ENCODE results near the gene PRRC1.
"Not testable (repeated sequence)": the region's sequence is repeated elsewhere in the genome, so short reads cannot be mapped to it uniquely, and the experiment has no call there.

PRRC1 gene

GRCh38 chr5:127517480-127518318 lies at the start of gene PRRC1:
Gene PRRC1 (plus strand): TSS chr5:127517640. CDS start chr5:127523480, 5,840 bp downstream.
- peak; percentile 53 for DNase-seq (ENCODE audit: low read depth)

DNA sequence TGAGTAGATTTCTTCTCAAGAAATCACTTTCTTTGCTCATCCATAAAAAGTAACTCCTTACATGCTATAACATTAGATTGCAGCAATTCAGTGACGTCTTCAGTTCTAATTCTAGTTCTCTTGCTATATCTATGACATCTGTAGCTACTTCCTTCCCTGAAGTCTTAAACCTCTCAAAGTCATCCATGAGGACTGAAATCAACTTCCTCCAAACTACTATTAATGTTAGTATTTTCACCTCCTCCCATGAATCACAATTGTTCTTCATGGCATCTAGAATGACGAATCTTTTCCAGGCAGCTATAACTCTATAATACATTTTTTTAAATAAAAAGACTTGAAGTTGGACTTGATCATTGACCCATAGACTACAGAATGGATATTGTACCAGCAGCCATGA lies 46.2 kb upstream of the PRRC1 start:
- DNase-seq (ENCODE audit: low read depth) = no peak

GRCh38 chr5:127472700-127473099 lies 44.7 kb upstream of the PRRC1 start:
- no peak for DNase-seq (ENCODE audit: low read depth)

- no peak for DNase-seq (ENCODE audit: low read depth)
Observed at GRCh38 chr5:127486471-127486870, 31.0 kb upstream of the PRRC1 start.

GRCh38 chr5:127492854-127493738 lies 24.3 kb upstream of the PRRC1 start:
- DNase-seq (ENCODE audit: low read depth) = no peak

- no peak for DNase-seq (ENCODE audit: low read depth)
Observed at GRCh38 chr5:127498548-127498947, 18.9 kb upstream of the PRRC1 start.

GRCh38 chr5:127505905-127506304 lies 11.5 kb upstream of the PRRC1 start:
- DNase-seq (ENCODE audit: low read depth) = no peak

GRCh38 chr5:127506616-127507015 lies 10.8 kb upstream of the PRRC1 start:
- no peak for DNase-seq (ENCODE audit: low read depth)

DNA sequence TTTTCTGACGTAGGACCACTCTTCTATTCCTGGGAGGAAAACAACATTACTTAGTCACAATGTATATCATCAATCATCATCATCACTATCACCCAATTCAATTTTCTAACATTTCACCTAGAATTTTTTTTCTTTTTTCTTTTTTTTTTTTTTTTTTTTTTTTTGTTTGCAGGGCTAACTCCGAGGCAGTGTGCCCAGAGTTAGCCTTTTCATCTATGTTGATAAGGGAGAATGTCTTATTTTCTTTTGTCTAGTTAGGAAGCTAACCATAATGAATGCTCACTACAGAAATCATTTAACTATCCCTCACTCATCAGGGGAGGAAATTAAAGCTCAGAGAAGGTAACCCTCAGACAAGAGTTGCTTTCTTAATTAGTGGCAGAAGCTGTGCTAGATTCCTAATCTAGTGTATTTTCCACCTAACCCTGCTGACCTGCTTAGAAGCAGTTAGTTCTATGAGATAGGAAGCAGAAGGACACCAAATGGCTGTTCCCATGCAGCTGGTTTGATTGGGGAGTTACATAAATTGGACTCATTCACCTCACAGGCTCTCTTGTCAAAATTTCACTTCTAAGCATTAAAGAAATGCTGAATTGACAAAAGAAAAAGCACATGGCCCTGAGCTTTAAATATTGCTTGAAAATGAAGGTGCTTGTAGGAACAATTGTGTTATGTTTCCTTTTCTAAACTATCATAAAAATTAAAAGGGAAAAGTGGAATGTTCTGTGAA lies 8.6 kb upstream of the PRRC1 start:
- no peak for DNase-seq (ENCODE audit: low read depth)

GRCh38 chr5:127513408-127513970 lies 4.0 kb upstream of the PRRC1 start:
- DNase-seq (ENCODE audit: low read depth) = no peak

DNA sequence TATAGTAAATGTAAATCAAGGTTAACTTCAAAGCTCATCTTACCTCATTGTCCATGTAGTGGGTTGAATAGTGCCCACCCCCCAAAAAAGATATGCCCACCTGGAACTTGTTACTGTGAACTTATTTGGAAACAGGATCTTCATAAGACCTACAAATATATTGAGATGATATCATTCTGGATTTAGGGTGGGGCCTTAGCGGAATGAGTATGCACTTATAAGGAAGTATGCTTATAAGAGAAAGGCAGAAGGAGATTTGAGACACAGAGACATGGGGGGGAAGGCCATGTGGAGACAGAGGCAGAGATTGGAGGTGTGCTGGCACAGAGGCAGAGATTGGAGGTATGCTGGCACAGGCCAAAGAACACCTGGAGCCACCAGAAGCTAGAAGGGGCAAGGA lies 2.6 kb upstream of the PRRC1 start:
- DNase-seq (ENCODE audit: low read depth) = no peak

DNA sequence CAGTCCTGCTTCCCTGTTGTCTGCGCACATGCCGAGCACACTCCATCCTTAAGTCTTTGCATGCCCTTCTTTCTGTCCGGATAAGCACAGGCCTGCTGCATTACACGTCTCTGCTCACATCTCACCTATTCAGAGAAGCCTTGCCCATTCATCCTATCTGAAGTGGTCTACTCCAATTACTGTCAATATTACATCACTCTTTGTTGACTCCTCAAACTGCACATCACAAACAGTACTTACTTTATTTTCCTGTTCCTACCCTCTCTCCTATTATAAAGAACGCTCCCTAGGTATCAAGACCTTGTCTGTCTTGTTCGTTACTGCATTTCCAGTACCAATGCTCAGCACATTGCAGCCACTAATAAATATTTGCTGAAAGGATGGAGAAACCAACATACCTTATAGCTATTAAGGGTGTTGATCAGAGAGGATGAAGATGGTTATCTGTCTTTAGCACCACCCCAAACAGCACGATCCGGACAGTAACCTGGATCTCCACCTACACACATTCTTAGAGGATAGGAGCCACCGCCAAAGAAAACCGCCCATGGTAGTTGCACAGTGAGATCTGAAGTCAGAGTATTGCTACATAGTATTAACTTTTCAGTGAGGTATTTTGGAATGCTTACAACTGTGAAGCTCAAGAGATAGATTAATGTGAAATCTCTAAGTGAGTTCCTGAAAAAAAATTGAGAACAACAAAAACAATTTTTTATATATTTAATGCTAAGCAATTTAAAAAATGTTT lies 1.6 kb upstream of the PRRC1 start:
- no peak for DNase-seq (ENCODE audit: low read depth)

DNA sequence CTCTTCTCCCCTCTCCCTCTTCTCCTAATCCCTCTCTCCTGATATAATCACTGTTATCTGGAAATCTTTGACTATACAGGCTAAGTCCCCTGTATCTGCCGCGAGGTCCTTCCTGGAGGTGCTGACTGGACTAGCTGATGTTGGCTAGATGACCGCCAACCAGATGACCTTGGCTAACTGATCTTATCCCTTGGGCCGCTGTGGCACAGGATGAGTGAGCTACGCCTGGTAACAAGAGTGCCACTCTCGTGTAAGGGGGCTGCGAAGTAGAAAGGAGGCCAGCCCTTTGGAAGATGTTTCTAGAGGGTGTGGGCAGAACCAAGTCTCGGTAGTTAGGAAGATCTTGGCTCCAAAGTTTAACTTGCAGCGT lies 345 bp upstream of the PRRC1 start:
- peak; percentile 17 for DNase-seq (ENCODE audit: low read depth)

GRCh38 chr5:127518319-127518621 lies 830 bp downstream of the PRRC1 start:
- no peak for DNase-seq (ENCODE audit: low read depth)

- no peak for DNase-seq (ENCODE audit: low read depth)
Observed at GRCh38 chr5:127519527-127519926, 2.1 kb downstream of the PRRC1 start.

GRCh38 chr5:127521138-127521770 lies 3.8 kb downstream of the PRRC1 start:
- DNase-seq (ENCODE audit: low read depth) = no peak

- no peak for DNase-seq (ENCODE audit: low read depth)
Observed at GRCh38 chr5:127525181-127525580, 7.7 kb downstream of the PRRC1 start.

GRCh38 chr5:127529904-127530682 lies 12.7 kb downstream of the PRRC1 start:
- DNase-seq (ENCODE audit: low read depth) = no peak

DNA sequence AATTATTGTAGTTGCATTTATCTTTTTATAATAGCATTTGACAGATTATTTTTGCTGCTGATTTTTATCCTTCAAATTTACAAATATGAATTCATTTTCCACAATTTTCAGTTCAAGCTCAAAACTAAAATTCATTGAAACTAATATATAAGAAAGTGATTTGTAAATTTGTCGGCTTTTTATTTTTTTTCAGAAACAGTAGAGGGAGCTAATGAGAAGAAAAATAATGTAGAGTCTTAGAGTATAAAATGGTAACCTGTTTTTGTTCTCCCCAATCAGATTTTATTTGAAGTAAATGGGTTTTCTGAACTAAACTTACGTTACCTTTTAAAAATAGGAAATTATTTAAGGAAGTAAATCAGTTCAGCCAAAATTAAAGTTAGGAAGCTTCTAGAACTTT lies 19.2 kb downstream of the PRRC1 start:
- no peak for DNase-seq (ENCODE audit: low read depth)

DNA sequence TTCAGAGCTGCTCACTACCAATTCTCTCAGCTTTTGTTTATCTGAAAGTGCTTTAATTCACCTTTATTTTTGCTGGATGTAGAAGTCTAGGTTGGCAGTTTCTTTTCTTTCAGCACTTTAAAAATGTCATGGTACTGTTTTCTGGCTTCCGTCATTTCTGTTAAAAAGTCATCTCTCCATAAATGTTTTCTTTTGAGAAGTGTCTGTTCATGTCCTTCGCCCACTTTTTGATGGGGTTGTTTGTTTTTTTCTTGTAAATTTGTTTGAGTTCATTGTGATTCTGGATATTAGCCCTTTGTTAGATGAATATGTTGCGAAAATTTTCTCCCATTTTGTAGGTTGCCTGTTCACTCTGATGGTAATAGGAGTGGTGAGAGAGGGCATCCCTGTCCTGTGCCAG lies 23.1 kb downstream of the PRRC1 start:
- not testable (repeated sequence) for DNase-seq (ENCODE audit: low read depth)

Data from CMK (cell line).